Nephron (organoid): Measurements from ENCODE around the gene CARF.
"Not testable (repeated sequence)": the region's sequence is repeated elsewhere in the genome, so short reads cannot be mapped to it uniquely, and the experiment has no call there.

Source experiments
- H3K27ac Mint-ChIP-seq, 3 experiments: 2 replicates each; pipeline ENCODE4 v1.8.0; 2020; ENCODE audit warnings: mixed read lengths in 3 of 3, mild to moderate bottlenecking in 2 of 3, moderate library complexity in 1 of 3
- H3K27me3 Mint-ChIP-seq: 2 replicates; pipeline ENCODE4 v1.8.0; 2021; ENCODE audit warnings: low read depth, mild to moderate bottlenecking, moderate library complexity, mixed read lengths
- H3K36me3 Mint-ChIP-seq: 2 replicates; pipeline ENCODE4 v1.8.0; 2020; ENCODE audit warnings: low read depth, mixed read lengths
- H3K4me1 Mint-ChIP-seq: 2 replicates; pipeline ENCODE4 v1.8.0; 2020; ENCODE audit warnings: mixed read lengths
- H3K4me3 Mint-ChIP-seq, 3 experiments: 2 replicates each; pipeline ENCODE4 v1.8.0; 2020; ENCODE audit warnings: mild to moderate bottlenecking in 3 of 3, mixed read lengths in 3 of 3, moderate library complexity in 2 of 3
- H3K9me3 Mint-ChIP-seq: 2 replicates; pipeline ENCODE4 v1.8.0; 2020; ENCODE audit warnings: mixed read lengths
- CTCF ChIP-seq, 3 experiments: fragments of 200-600 bp; sonication (generic); IDR thresholded peaks; one replicate each; pipeline ENCODE4 v1.5.0; 2021; ENCODE audit warnings: antibody characterized with exemption in 3 of 3; ENCODE audit not compliant: unreplicated experiment in 3 of 3

The CARF gene

GRCh38 chr2:202910698-202911097 is 1.4 kb upstream of the CARF start:
- Mint-ChIP-seq H3K4me3 (peak overlapping the region; percentile 95 to 99 (median 98)), H3K36me3 (peaks cover 34% of the 10 kb centered on the region), H3K9me3 (peaks cover under 1% of the 10 kb centered on the region), H3K27me3 (no peaks in the 10 kb centered on the region), H3K27ac (peak overlapping the region; percentile 97 to 99 (median 98)), H3K4me1 (peaks cover 17% of the 10 kb centered on the region)
- no peak for TF ChIP-seq CTCF (IDR thresholded peaks at IDR 0.05; ENCODE audit: unreplicated experiment in 3 of 3)

- TF ChIP-seq CTCF (IDR thresholded peaks at IDR 0.05; ENCODE audit: unreplicated experiment in 3 of 3), result no peak
- no peaks in the 10 kb centered on the region for H3K9me3 Mint-ChIP-seq
- H3K36me3 Mint-ChIP-seq, result peaks cover 29% of the 10 kb centered on the region
- peaks cover 17% of the 10 kb centered on the region for H3K4me1 Mint-ChIP-seq
- no peaks in the 10 kb centered on the region for H3K27me3 Mint-ChIP-seq
- peak overlapping the region; percentile 95 to 99 (median 98) for H3K4me3 Mint-ChIP-seq
- H3K27ac Mint-ChIP-seq, result peak overlapping the region; percentile 97 to 99 (median 98)
Observed at GRCh38 chr2:202911203-202911511, 918 bp upstream of the CARF start.

GRCh38 chr2:202912342-202913201 is 497 bp downstream of the CARF start:
- H3K9me3 Mint-ChIP-seq, H3K27me3 Mint-ChIP-seq: not testable (repeated sequence)
- Mint-ChIP-seq H3K4me3 (peak overlapping the region; percentile 95 to 99 (median 98)), H3K36me3 (peaks cover 17% of the 10 kb centered on the region), H3K4me1 (peaks cover 17% of the 10 kb centered on the region), H3K27ac (peak overlapping the region; percentile 97 to 99 (median 99))

- H3K27me3 Mint-ChIP-seq, result no peaks in the 10 kb centered on the region
- no peak overlapping the region for H3K27ac Mint-ChIP-seq
- peaks cover 19% of the 10 kb centered on the region for H3K36me3 Mint-ChIP-seq
- TF ChIP-seq CTCF (IDR thresholded peaks at IDR 0.05; ENCODE audit: unreplicated experiment in 3 of 3), result no peak
- H3K4me1 Mint-ChIP-seq, result no peaks in the 10 kb centered on the region
- peaks cover 4% of the 10 kb centered on the region for H3K9me3 Mint-ChIP-seq
- H3K4me3 Mint-ChIP-seq, result no peak overlapping the region
Observed at GRCh38 chr2:202918860-202919259, 6.8 kb downstream of the CARF start.

- H3K9me3 Mint-ChIP-seq, result no peaks in the 10 kb centered on the region
- no peak overlapping the region for H3K27ac Mint-ChIP-seq
- no peak overlapping the region for H3K4me3 Mint-ChIP-seq
- TF ChIP-seq CTCF (IDR thresholded peaks at IDR 0.05; ENCODE audit: unreplicated experiment in 3 of 3), result no peak
- no peaks in the 10 kb centered on the region for H3K4me1 Mint-ChIP-seq
- H3K36me3 Mint-ChIP-seq, result peaks cover 60% of the 10 kb centered on the region
- no peaks in the 10 kb centered on the region for H3K27me3 Mint-ChIP-seq
Observed at GRCh38 chr2:202932425-202933138, 20.5 kb downstream of the CARF start.

- H3K27me3 Mint-ChIP-seq, result no peaks in the 10 kb centered on the region
- no peaks in the 10 kb centered on the region for H3K9me3 Mint-ChIP-seq
- no peak overlapping the region for H3K4me3 Mint-ChIP-seq
- H3K36me3 Mint-ChIP-seq, result peaks cover 55% of the 10 kb centered on the region
- TF ChIP-seq CTCF (IDR thresholded peaks at IDR 0.05; ENCODE audit: unreplicated experiment in 3 of 3), result no peak
- no peaks in the 10 kb centered on the region for H3K4me1 Mint-ChIP-seq
- H3K27ac Mint-ChIP-seq, result no peak overlapping the region
Observed at GRCh38 chr2:202933139-202933510, 21.1 kb downstream of the CARF start.
